NCI-H345 (cell line): ENCODE measurements around the gene GAS6.

Experiments used
- DNase-seq: peaks from one replicate; lab custom pipeline; 2025; lab: John Stamatoyannopoulos, UW

Gene GAS6

DNA sequence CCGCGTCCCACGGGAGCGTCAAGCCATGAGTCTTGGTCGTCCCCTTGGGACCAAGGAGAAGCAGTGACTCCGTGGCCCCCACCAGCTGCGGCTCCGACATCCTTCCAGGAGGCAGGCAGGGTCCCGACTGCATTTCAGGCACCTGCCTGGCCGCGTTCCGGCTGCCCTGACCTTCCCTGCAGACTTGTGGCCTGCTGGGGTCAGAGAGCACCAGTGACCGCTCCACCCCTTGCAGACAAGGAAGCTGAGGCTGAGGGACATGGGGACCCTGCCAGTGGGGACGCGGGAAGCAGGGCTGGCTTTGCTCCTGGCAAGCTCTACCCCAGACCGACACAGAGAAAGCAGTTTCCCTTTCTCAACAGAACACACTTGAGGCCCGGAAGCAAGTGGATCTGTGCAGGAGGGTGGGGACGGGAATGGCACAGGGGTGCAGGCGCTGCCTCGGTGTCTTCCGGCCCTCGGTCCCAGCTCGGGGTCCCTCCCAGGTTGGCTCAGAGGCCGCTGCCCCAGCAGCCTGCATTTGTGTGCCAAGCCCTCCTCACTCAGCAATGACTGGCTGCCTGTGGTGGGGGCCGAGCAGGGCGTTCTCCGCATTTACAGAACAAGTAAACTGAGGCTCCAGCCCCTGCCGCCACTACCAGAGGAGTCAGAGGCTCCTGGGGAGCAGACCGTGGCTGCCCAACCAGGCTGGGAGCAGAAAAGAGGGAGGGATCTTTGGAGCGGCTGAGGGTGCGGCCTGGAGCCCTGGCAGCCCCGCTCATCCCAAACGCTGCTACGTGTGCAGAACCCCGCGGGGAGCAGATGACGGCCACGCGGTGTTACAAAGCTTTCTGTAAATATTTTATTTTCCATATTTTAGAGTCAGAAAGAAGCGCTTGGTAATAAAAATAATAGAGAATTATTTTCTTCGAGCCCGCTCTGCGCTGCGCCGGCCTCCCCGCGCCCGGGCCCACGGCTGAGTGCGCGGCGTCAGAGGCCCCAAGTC is 43.9 kb downstream of the GAS6 start:
- no peak for DNase-seq

- no peak for DNase-seq
Measured at GRCh38 chr13:113819341-113819730, 44.5 kb downstream of the GAS6 start.

- no peak for DNase-seq
Measured at GRCh38 chr13:113818700-113819295, 45.1 kb downstream of the GAS6 start.

- no peak for DNase-seq
Measured at GRCh38 chr13:113817860-113818691, 45.8 kb downstream of the GAS6 start.

GRCh38 chr13:113816946-113817859 is 46.7 kb downstream of the GAS6 start:
- DNase-seq, result peak; percentile 77

DNA sequence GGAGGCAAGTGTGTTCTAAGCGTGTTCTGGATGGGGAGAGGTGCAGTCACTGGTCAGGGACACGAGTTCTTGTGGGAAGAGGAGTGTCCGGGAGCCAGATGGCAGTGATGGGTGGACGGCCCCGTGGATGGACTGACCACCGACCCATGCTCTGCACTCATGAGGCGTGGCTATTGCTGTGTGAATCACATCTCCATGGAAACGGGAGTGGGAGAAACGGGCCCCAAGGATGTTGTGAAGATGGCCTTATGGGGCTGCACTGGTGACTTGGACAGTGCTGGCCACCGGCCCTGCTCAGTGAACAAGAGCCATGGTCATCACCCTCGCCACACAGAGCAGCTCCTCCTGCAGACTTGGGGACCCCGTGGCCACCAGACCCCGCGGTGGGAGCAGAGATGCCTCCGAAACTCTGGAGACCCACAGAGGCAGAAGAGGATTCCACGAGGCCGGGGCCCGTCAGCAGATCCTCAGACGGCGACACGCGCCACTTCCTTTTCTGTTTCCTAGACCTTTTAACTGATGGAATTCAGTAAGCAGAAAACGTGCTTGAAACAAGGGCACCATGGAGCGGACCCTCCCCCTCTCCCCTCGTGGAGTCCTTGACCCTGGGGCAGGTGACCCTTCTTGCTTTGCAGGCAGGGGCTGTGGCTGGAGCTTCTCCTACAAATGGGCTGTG is 47.5 kb downstream of the GAS6 start:
- no peak for DNase-seq

GRCh38 chr13:113815151-113816058 is 48.5 kb downstream of the GAS6 start:
- DNase-seq, result no peak

GRCh38 chr13:113814435-113814821 is 49.4 kb downstream of the GAS6 start:
- DNase-seq, result no peak

- DNase-seq, result no peak
Measured at GRCh38 chr13:113813749-113814434, 50.0 kb downstream of the GAS6 start.

- DNase-seq, result no peak
Measured at GRCh38 chr13:113813070-113813748, 50.7 kb downstream of the GAS6 start.

GRCh38 chr13:113812178-113813040 is 51.5 kb downstream of the GAS6 start:
- no peak for DNase-seq

- no peak for DNase-seq
Measured at GRCh38 chr13:113811081-113811928, 52.6 kb downstream of the GAS6 start.

DNA sequence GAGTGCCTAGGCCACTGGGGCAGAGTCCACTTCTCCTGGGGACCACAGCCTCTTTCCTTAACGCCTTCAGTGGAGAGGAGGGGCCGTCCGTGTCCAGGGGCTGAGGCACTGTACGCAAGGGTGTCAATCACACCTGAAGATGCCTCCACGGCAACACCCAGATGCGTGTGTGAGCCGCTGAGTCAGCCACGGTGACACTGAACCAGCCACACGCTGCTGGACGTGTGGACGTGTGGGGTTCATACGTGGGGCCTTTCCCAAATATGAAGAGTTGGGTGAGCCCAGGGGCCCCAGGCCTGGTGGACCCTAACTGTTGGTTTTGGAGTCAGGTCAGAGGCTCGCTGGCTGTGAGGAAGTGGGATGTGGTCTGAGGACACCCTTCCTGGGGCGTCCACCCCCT is 53.2 kb downstream of the GAS6 start:
- no peak for DNase-seq

DNA sequence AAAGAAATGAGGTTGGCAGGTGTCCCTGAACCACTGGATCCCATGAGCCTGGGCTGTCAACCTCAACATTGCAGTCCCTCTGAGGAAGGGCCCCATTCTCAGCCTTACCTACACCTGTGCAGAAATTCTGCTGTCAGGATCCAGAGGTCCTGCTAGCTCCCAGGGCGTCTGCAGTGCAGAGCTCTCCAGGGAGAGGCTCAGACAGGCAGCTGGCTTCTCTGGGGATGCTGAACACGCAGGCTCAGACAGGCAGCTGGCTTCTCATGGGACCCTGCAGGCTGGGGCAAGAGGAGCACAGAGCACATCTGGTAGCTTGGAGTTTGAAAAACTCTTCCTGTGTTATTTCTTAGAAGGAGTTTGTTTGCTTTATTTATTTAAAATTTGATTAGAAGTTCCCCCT is 53.9 kb downstream of the GAS6 start:
- no peak for DNase-seq

- no peak for DNase-seq
Measured at GRCh38 chr13:113808058-113808834, 55.6 kb downstream of the GAS6 start.

- DNase-seq, result no peak
Measured at GRCh38 chr13:113806526-113806925, 57.4 kb downstream of the GAS6 start.
